GM18526 (cell line): ENCODE measurements around the gene PPP1R26.

Experiments
- POLR2A ChIP-seq: IDR thresholded peaks from 3 replicates; pipeline ENCODE4 v1.6.1; 2011; ENCODE audit not compliant: insufficient read length; ENCODE audit errors: extremely low read depth

Gene PPP1R26, protein sequence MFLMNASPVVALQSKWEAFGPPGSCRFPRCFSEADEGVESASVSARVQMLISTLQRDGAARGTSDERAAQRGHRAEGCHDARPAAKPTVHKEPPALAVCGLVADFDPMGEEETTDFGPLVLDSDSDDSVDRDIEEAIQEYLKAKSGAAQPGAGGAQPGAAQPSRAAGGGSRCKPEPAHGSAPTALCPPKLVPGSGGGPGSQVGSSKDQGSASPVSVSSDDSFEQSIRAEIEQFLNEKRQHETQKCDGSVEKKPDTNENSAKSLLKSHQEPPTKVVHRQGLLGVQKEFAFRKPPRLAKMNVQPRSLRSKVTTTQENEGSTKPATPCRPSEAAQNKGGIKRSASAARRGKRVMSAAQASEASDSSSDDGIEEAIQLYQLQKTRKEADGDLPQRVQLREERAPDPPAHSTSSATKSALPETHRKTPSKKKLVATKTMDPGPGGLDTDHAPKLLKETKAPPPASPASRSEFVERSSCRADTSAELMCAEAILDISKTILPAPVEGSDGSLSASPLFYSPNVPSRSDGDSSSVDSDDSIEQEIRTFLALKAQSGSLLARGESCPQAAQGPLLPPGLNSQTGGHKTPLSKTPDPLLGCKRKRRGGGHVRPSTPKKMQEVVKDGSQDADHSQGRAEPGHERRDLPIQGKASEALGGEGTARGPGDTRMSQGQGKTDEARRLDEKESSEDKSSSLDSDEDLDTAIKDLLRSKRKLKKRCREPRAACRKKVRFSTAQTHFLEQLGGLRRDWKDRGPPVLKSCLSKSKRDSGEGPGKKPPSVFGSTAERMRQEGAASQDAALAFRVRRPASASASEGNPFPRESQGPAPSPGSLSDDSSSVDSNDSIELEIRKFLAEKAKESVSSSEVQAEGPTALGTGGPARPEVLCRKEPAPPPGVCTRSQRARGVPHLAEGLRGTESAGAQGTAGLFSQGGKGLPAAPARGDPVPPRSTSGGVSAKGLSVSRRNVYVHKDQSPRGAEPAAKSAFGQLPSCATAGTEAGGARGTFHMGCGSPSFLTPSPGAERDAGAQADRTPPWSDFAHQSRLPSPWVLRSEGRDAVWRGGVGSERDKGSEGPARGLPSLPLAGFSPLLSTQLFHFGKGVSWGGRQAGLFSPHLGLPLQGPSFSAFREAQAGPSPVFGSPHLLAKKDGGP (N-terminal part only)

DNA sequence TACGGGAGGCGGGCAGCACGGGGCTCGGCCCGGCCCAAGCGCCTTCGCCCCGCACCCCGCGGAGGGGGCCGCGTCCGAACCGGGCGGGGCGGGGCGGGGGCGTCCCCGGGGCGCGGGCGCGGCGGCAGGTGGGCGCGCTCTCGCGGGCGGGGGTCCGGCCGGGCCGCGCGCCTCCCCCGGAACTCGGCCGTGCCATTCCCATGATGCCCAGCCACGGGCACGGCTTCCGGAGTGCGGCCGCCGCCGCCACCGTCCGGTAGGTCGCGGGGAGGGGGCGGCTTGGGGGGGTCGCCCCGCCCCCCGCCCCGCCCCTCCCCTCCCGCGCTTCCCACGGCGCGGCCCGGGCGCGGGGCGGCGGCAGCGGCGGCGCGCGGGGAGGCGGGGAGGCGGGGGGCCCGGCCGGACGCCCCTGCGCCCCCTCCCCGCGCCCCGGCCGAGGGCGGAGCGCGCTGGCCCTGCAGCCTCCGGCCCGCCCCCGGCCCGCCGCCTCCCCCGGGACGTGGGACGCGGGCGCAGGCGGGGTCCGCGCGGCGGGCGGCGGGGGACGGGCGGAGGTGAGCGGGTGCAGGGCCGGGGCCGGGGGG, at the start of gene PPP1R26:
PPP1R26 (plus strand) TSS at position 314 of the 584 bp plus-strand sequence. CDS start 4,729 bp downstream, outside the sequence.
- TF ChIP-seq POLR2A: no peak

DNA sequence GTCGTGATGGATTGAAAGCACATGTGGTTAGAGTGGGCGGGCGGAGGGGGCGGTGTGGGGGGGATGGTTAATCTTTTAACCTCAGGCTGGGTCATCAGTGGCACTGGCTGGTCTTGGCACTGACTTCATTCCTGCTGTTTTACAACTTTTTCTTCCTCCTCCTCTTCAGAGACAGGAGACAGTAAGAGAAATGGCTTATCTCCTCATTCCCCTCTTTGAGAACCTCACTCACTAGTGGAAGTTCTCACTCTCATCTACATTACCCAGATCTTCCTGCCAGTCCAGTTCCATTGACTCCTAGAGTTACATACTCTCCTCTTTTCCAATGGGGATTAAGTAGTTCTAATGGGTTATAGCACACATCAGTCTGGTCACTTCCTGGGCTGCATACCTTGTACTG, 42.3 kb upstream of the PPP1R26 start:
- no peak for TF ChIP-seq POLR2A

DNA sequence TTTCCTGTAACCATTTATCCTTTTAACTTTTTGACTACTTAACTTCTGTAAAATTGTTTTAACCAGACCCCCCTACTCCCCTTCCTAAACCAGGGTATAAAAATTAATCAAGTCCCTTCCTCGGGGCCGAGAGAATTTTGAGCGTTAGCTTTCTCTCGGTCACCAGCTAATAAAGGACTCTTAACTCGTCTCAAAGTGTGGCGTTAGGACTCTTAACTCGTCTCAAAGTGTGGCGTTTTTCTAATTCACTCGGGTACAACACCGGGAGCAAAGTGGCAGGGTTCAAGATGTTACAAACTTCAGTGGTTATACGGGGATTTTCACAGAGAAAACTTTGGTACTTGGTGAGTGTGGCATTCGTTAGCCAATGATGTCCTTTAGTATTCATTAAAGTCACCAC, 39.7 kb upstream of the PPP1R26 start:
- no peak for TF ChIP-seq POLR2A

DNA sequence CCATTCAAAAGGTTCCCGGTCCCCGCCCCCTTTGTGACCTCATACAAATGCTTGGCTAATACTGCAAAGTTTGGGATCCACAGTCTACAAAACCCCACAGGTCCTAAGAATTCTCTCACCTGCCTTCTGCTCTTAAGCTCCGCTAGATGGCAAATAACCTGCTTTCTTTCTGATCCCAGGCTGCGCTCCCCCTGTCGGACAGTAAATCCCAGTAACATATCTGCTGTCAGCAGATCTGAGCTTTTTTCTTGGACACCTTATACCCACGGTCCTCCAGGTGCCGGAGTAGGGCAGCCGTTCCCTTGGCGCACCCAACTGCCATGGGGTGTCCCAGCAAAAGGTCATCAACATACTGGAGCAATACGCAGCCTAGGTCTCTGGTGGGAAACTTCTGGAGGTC, 39.0 kb upstream of the PPP1R26 start:
- no peak for TF ChIP-seq POLR2A

DNA sequence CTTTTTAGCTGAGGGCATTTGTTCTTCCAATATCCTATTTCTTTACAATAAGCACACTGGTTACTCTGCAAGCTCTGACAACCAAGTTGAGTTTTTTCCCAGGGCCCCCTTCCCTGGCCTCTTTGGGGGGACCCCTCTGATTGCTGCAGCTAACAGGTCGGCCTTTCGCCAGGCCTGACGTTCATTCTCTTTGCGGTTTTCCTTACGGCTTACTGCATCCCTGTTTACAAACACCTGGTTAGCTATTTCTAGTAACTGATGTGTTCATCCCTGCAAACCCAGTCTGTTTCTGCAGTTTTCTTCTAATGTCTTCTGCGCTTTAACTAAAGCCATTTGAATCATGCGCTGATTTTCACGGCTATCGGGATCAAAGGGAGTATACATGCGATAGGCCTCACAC, 37.5 kb upstream of the PPP1R26 start:
- TF ChIP-seq POLR2A: no peak

DNA sequence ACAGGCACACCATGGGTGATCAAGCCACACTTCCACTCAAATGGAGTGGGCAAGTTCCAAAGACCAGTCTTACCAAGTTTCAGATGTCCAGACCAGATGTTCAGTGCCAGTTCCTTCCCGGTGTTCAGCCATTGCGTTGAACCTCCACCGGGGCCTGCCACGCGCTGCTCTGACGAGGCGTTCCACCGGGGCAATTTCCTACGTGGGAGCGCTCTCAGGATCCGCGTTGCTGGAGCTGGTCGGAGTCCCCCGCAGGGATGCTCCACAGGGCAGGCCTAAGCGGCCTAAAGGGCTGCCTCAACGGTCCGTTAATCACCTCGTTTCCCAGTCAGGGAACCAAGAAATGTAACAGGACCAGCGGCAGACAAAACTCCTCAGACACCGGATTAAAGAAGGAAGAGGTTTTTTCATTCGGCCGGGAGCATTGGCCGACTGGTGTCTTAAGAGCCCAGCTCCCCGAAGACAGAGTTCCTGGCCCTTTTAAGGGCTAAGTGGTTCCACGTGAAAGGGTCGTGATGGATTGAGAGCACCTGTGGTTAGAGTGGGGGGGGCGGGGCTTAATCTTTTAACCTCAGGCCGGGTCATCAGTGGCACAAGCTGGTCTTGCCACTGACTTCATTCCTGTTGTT, 35.7 kb upstream of the PPP1R26 start:
- no peak for TF ChIP-seq POLR2A

DNA sequence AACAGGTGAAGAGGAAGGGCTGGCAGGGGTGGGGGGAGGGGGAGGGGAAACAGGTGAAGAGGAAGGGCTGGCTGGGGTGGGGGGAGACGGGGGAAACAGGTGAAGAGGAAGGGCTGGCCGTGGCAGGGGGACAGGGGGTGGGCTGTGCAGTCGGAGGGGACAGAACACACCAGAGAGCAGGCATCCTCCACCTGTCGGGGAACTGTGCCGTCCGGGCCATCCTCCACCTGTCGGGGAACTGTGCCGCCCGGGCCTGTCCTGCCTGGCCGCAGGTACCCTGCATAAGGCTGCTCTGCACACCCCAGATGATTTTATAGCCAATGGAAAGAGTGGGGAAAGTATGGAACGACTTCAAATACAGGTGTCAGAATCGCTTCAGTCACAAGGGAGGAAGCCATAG, 32.5 kb upstream of the PPP1R26 start:
- TF ChIP-seq POLR2A: no peak

DNA sequence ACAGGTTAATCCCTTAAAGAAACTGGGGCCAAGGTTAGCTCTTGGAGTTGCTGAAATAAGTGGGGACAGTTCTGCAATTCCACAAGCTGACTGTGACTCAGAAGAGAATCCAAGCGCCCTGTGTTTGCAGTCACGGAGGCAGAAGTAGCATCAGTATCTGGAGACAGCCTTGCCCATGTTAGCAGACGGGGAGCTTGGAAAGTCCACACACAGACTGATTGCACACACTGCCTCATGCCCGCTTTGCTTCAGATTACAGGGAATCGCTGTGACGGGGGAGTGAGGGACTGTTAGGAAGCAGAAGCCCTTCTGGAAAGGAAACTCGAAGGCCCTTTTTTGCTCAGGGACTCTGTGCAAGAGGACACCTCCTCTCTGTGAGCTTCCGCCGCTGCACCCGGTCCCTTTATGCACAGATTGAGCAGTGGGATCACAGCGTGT, 30.9 kb upstream of the PPP1R26 start:
- TF ChIP-seq POLR2A: no peak

DNA sequence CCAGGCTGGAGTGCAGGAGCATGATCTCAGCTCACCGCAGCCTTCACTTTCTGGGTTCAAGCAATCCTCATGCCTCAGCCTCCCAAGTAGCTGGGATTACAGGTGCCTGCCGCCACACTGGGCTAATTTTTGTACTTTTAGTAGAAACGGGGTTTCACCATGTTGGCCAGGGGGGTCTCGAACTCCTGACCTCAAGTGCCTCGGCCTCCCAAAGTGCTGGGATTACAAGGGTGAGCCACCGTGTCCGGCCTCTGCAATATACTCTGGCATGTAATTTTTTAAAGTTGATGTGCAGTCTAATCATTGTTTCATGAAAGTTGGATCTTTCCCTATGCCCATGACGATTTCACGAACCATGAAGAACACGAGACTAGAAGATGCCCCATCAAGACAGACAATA, 28.6 kb upstream of the PPP1R26 start:
- no peak for TF ChIP-seq POLR2A

DNA sequence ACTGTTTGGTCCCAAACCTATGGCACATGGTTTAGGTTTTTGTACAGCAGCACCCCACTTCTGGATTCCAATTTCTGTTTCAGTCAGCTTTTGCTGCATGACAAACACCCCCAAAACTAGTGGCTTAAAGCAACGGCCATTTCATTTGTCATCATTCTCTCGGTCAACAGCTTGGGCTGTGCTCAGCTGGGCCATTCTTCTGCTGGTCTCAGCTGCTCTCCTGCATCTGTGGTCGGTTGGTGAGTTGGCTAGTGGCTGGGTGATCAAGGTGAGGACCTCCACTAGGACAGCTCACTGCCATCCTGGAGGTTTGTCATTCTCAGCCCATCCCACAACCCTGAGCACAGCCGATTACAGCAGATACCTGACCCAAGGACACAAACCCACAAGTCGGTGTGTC, 24.8 kb upstream of the PPP1R26 start:
- no peak for TF ChIP-seq POLR2A

DNA sequence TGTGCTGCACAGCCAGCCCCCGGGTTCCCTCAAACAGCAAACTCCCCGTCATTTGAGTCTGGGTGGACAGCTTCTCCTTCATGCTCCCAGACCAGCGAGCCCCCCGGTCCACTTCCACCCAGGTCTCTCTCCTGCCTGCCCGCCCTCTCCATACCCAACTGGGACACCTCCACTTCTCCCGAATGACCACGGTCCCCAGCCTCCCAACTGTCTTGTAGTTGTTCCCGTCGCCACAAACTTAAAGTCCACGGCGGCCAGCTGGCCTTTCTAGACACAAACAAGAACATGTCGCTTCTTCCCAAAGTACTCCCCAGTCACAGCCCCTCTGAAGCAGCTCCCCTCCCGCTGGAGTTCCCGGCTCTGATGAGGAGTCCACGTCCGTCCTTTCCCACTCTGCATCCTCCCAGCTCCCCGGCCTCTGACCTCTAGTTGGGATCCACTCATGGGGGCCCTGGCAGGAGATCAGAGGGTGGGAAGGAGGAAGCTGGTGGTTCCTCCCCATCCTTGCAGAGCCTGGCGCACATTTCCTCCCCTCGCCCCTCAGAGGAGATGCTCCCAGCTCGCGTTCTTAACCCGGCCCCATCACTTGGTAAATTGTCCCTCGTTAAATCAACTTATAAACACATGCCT, 24.1 kb upstream of the PPP1R26 start:
- no peak for TF ChIP-seq POLR2A

DNA sequence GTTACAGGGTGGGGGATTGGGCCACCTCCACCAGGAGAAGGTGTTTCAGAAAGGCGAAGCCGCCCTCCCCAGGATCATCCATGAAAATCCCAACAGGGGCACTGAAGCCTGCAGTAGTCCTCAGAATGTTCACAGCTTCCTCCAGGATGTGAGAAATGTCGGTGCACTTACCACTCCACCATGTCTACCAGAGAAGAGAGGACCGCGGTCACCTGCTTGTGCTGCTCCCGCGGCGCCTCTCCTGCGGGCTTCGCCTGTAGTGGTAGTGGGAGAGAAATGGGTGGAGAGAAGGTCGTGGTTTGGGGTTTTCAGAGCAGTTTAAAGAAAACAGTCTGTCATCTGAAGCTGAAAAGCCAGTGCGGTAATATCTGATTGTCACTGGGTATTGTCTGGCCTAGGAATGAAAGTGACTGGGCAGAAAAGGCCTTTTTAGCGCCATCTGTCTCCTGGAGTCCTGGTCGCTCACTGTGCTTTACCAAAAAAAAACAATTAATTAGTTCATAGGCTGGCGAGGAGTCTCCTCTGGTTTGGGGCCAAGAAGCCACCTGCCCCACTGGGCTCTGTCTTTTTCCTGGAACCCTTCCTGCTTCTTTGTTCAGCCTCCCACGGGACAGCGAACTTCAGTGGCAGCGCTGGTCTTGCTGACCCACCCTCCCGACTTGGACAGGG, 23.0 kb upstream of the PPP1R26 start:
- TF ChIP-seq POLR2A: no peak

DNA sequence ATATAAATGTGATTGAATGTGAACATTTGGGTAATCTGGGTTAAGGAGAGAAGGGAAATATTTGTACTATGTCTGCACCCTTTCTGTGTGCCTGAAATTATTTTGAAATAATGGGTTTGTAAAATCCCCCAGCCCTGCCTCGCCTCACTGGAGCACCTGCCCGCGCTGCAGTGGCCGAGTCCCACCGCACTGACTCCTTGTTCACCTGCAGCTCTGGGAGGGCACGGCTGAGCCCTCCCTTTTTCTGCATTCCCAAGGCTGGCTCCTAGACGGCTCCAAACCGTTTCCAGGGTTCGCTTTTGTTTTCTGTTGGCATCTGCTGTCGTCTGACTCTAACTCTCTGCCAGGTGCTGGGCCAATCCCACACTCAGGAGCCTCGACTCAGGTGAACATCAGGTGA, 17.6 kb upstream of the PPP1R26 start:
- TF ChIP-seq POLR2A: no peak

DNA sequence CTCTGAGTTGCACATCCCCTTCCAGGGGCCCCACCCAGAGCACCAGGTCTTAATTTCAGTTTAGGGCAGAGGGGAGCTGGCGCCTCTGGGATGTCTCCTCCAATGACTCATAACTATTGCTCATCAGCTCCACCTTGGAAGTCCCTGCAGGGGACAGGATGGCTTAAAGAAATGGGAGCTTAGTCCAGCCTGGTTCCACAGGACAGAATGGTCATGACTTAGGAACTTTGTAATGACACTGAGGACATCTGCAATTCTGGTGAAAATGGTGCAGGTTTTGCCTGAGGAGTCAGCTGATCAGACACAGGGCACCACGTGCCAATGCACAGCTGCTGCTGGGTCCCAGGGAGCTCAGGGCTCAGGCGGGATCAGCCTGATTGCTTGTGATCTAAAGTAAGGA, 16.4 kb upstream of the PPP1R26 start:
- no peak for TF ChIP-seq POLR2A
